Ishikawa (cell line): ENCODE measurements around the gene HOXB2.

Source experiments
- CEBPB ChIP-seq: IDR thresholded peaks from 2 replicates; pipeline ENCODE4 v1.6.1; 2012
- CREB1 ChIP-seq: IDR thresholded peaks from 2 replicates; pipeline ENCODE4 v1.6.1; 2012; ENCODE audit warnings: low read depth
- EGR1 ChIP-seq: IDR thresholded peaks from 2 replicates; pipeline ENCODE4 v1.6.1; 2012
- EP300 ChIP-seq: IDR thresholded peaks from 2 replicates; pipeline ENCODE4 v1.6.1; 2012; ENCODE audit warnings: borderline replicate concordance
- FOXM1 ChIP-seq: IDR thresholded peaks from 2 replicates; pipeline ENCODE4 v1.6.1; 2012; ENCODE audit warnings: low read depth, borderline replicate concordance
- NFIC ChIP-seq: IDR thresholded peaks from 2 replicates; pipeline ENCODE4 v1.6.1; 2012
- RAD21 ChIP-seq: IDR thresholded peaks from 2 replicates; pipeline ENCODE4 v1.6.1; 2012; ENCODE audit warnings: low read depth
- REST ChIP-seq: IDR thresholded peaks from 2 replicates; pipeline ENCODE4 v1.6.1; 2012; ENCODE audit warnings: low read depth, mild to moderate bottlenecking
- TAF1 ChIP-seq: IDR thresholded peaks from 2 replicates; pipeline ENCODE4 v1.6.1; 2012; ENCODE audit warnings: low read depth, mild to moderate bottlenecking
- TCF12 ChIP-seq: IDR thresholded peaks from 2 replicates; pipeline ENCODE4 v1.6.1; 2012; ENCODE audit warnings: low read depth
- TEAD4 ChIP-seq: IDR thresholded peaks from 2 replicates; pipeline ENCODE4 v1.6.1; 2012
- USF1 ChIP-seq: IDR thresholded peaks from 2 replicates; pipeline ENCODE4 v1.6.1; 2012
- YY1 ChIP-seq: IDR thresholded peaks from 2 replicates; pipeline ENCODE4 v1.6.1; 2012; ENCODE audit warnings: low read depth
- ZBTB7A ChIP-seq: IDR thresholded peaks from 2 replicates; pipeline ENCODE4 v1.6.1; 2012; ENCODE audit warnings: low read depth
- TF ChIP-seq, protein P1 (sequence below): IDR thresholded peaks from 2 replicates; pipeline ENCODE4 v1.6.1; 2012

The HOXB2 gene

DNA sequence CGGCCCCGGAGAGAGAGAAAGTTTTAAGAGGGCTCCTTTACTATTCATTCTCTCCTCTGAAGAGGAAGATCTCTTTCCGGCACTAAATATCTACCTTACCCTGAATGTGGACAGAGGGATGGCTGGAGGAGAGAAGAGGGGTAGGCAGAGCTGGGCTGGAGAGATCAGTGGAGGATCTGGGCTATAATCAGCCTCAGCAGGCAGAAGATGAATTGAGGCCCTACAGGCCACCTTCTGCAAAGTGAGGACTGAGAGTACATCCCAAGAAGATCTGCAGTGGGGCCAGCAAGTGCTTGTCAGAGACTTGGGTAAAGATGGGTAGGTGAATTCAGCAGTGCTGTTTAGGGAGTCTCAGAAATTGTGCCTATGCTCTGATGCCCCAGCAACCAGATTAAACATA is 7.6 kb downstream of the HOXB2 start:
- TF ChIP-seq ZBTB7A (no peak), YY1 (no peak), CREB1 (no peak), EP300 (no peak), CEBPB (no peak), TEAD4 (no peak), USF1 (no peak), RAD21 (no peak), TCF12 (no peak), FOXM1 (no peak), EGR1 (no peak), REST (no peak), NFIC (no peak), TAF1 (no peak)

DNA sequence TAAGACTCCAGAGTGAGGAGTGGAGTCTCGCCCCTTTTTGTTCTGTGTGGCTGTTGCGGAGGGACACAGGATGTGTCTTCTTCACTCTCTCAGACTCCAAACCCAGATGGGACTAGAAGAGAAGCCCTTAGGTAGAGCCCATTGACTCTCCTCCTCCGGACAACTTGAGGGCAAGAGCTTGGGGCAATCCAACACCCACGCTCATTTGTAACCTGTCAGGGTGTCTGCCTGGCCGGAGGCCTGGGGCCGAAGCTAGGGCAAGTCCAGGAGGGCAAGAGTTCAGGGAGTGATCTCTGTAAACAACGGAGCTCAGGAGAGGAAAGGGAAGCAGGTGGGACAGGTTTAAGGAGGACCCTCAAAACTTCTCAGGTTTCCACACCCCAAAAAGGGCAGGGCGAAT is 12.6 kb downstream of the HOXB2 start:
- no peak for TF ChIP-seq NFIC
- no peak for TF ChIP-seq CREB1
- no peak for TF ChIP-seq CEBPB
- TF ChIP-seq TAF1, result no peak
- TF ChIP-seq EGR1, result no peak
- TF ChIP-seq EP300, result no peak
- TF ChIP-seq USF1, result no peak
- no peak for TF ChIP-seq REST
- TF ChIP-seq TCF12, result no peak
- TF ChIP-seq TEAD4, result no peak

- no peak for TF ChIP-seq USF1
- TF ChIP-seq CEBPB, result no peak
- no peak for TF ChIP-seq TEAD4
- no peak for TF ChIP-seq YY1
- no peak for TF ChIP-seq EGR1
- TF ChIP-seq, protein P1, sequence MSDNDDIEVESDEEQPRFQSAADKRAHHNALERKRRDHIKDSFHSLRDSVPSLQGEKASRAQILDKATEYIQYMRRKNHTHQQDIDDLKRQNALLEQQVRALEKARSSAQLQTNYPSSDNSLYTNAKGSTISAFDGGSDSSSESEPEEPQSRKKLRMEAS, result no peak
- TF ChIP-seq RAD21, result no peak
- no peak for TF ChIP-seq EP300
- no peak for TF ChIP-seq NFIC
- no peak for TF ChIP-seq REST
- TF ChIP-seq ZBTB7A, result no peak
- no peak for TF ChIP-seq FOXM1
These were observed 14.0 kb downstream of the HOXB2 start, which contains the start of gene HOXB1 for GRCh38 chr17:48530887-48531272. Gene HOXB1, minus strand, starts transcription at chr17:48531011. Its CDS starts 107 bp downstream, at chr17:48530904.

DNA sequence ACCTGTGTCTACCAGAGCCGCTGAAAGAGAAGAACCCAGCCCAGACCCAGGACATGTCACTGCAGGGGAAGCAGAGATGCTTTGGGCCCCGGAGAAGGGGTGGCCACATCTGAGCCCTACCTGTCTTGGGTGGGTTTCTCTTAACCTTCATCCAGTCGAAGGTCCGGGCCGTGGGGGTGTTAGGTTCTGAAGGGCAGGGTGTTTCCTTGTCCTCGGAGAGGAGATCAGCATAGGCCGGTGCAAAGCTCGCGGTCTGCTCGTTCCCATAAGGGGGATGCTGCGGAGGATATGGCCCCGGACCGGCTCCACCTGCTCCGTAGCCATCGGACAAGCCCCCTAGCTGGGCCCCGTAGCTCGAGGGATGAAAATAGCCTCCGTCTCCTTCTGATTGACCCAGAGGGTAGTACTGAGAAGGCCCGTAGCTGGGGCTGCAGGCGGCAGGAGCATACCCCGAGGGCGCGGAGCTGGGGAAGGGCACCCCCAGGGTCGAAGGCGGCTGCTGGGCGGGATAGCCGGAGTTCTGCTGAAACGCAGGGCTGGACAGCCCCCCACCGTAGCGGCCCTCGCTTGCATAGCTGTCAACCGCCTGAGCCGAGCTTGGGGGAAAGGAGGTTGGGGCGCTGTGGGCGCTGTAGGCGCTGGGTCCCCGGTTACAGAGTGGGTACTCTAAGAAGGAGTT is 14.6 kb downstream of the HOXB2 start:
- TF ChIP-seq EP300, result no peak
- TF ChIP-seq YY1, result no peak
- TF ChIP-seq CEBPB, result no peak
- TF ChIP-seq EGR1, result no peak
- no peak for TF ChIP-seq USF1
- TF ChIP-seq REST, result no peak
- TF ChIP-seq NFIC, result no peak
- TF ChIP-seq FOXM1, result no peak
- TF ChIP-seq TEAD4, result no peak
- no peak for TF ChIP-seq ZBTB7A
- TF ChIP-seq, protein P1, result no peak
